Right lobe of liver (tissue), 4 donors: ENCODE data around the gene F13B.

Experiments
- POLR2A ChIP-seq: fragments of 450-650 bp; IDR thresholded peaks from one replicate; pipeline ENCODE4 v1.6.1; 2017; ENCODE audit warnings: antibody characterized with exemption, mild to moderate bottlenecking
- TF ChIP-seq, protein P1 (sequence below), 4 donors: fragments of 200-600 bp in 3 of 4; fragments of 450-650 bp in 1 of 4; IDR thresholded peaks; one replicate each; pipeline versions ENCODE4 v1.5.1 to v1.8.0; 2016 to 2022; ENCODE audit warnings: antibody characterized with exemption in 4 of 4, mild to moderate bottlenecking in 2 of 4
- donor health status: DM: no; HTN: no; CAD: no.
- donor health status: DM: no; HTN: no; CAD: no.
- donor health status: DM: no; HTN: yes; CAD: no.

DNA sequence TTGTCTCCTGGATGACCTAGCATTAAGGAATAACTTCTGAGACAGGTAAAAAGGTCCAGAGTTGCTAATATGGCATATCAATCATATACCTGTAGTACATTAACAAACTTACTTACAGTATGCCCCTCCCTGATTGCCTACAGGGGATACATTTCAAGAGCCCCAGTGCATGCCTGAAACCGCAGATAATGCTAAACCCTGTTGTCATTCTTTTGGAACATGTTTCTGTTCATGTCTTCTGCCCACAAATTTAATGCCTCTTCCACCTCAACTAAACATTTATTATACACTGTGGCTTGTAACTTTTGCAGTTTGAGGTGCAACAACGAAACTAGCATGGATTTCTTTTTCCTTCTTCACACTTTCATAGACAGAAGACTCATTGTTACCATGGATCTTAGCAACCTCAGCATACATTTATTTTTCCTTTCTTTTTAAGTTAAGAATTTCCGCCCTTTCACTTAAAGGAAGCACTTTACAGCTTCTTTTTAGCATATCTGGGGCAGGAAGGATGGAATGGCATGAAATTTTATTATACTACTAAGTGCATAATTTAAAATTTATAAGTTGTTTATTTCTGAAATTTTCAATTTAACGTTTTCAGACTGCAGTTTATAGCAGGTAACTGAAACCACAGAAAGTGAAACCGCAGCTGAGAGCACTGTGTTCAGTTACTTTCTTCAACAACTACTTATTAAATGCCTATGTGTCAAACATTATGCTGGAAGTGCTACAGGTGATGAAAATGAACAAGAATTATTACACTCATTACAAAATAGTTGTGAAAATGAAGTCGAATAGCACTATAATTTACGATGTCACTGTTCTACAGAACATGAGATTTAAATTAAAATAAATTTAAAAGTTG is 25.3 kb downstream of the F13B start:
- TF ChIP-seq, protein P1, sequence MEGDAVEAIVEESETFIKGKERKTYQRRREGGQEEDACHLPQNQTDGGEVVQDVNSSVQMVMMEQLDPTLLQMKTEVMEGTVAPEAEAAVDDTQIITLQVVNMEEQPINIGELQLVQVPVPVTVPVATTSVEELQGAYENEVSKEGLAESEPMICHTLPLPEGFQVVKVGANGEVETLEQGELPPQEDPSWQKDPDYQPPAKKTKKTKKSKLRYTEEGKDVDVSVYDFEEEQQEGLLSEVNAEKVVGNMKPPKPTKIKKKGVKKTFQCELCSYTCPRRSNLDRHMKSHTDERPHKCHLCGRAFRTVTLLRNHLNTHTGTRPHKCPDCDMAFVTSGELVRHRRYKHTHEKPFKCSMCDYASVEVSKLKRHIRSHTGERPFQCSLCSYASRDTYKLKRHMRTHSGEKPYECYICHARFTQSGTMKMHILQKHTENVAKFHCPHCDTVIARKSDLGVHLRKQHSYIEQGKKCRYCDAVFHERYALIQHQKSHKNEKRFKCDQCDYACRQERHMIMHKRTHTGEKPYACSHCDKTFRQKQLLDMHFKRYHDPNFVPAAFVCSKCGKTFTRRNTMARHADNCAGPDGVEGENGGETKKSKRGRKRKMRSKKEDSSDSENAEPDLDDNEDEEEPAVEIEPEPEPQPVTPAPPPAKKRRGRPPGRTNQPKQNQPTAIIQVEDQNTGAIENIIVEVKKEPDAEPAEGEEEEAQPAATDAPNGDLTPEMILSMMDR (IDR thresholded peaks at IDR 0.05): no peak
- no peak for TF ChIP-seq POLR2A
